Measurements from ENCODE around the gene KDR.

Gene KDR

DNA sequence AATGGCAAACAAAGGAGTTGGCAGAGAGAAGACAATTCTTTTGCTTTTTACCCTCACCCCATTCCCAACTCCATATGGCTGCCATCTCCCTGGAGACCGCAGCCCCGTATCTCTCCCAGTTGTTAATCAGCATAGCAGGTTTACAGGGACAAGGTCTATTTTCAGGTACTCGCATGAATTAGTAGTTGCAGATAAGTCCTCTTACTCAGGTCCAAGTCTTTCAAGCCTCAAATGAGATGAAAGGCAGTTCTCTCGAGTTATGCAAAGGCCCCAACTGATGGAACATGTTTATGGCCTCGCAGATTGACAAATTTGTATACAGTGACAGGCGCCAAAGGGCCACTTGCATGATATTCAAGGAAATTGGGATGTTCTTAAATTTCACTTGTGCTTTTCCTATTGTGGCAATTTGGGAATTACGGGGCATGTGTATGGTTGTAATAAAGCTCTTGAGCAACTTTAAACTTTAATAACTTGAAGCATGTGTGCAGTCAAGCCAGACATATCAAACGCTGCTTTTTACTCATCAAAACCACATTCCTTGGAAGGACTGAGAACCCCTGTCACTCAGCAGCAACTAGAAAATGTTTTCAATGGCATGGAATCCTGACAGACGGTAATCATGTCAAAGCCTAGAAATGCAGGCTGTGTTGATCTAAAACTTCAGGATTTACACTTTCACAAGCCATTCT lies 45.1 kb downstream of the KDR start:
- no peaks in the 10 kb centered on the region for H3K36me3 Mint-ChIP-seq (ENCODE audit: low read depth)
- H3K4me1 Mint-ChIP-seq (ENCODE audit: low read depth): no peaks in the 10 kb centered on the region
- H3K9me3 Mint-ChIP-seq: no peaks in the 10 kb centered on the region
- H3K4me3 Mint-ChIP-seq: no peak overlapping the region
- H3K27ac Mint-ChIP-seq: no peak overlapping the region
- DNase-seq (ENCODE audit: low spot score): no peak
- H3K27me3 Mint-ChIP-seq (ENCODE audit: low read depth): no peaks in the 10 kb centered on the region

DNA sequence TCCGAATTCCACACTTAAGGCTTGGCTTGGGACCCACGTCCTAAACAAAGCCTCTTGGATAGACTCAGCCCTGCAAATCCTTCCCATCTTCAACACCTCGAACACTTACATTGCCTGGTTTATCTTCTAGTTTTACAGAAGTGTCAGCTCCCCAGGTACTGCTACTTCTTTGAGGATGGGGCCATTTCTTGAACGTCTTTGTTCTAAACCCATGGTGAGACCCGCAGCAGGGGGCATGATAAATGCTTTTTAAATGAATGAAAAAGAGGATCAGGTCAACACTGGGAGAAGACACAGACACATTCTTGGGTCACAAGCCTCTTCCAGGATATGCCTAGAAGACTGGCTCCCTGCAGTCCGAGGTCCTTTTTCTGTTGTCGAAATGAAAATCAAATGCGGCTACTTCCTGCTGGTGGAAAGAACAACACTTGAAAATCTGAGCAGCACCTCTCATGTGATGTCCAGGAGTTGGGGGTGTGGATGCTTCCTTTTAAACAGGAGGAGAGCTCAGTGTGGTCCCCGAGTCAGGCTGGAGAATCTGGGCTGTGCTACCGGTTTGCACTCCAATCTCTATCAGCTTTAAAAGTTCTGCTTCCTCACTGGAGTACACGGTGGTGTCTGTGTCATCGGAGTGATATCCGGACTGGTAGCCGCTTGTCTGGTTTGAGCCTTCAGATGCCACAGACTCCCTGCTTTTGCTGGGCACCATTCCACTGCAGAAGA lies 45.8 kb downstream of the KDR start:
- no peak for DNase-seq (ENCODE audit: low spot score)

DNA sequence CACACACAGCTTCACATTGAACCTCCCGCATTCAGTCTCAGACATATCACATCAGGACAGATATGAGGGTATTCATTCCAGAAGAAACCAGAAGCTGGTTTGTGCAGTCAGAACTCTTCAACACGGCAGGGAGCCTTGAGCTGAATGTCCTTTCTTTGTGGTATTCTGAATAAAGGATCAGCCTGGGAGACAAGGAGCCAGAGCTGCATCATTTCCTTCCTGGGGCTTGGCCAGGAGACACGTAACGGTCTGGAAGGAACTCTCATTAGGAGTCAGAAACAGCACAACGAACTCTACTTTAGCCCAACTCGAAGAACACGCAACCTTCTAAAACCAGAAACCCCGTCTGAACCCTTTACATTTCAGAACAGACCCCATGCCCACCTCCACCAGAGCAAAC lies 46.4 kb downstream of the KDR start:
- Mint-ChIP-seq H3K4me3 (no peak overlapping the region), H3K4me1 (ENCODE audit: low read depth) (no peaks in the 10 kb centered on the region), H3K27me3 (ENCODE audit: low read depth) (no peaks in the 10 kb centered on the region)

More for the DNA sequence above, 45.8 kb downstream of the KDR start:
- no peaks in the 10 kb centered on the region for H3K9me3 Mint-ChIP-seq
- no peaks in the 10 kb centered on the region for H3K4me1 Mint-ChIP-seq (ENCODE audit: low read depth)
- H3K27ac Mint-ChIP-seq: no peak overlapping the region
- H3K36me3 Mint-ChIP-seq (ENCODE audit: low read depth): no peaks in the 10 kb centered on the region
- H3K27me3 Mint-ChIP-seq (ENCODE audit: low read depth): no peaks in the 10 kb centered on the region
- no peak overlapping the region for H3K4me3 Mint-ChIP-seq

DNA sequence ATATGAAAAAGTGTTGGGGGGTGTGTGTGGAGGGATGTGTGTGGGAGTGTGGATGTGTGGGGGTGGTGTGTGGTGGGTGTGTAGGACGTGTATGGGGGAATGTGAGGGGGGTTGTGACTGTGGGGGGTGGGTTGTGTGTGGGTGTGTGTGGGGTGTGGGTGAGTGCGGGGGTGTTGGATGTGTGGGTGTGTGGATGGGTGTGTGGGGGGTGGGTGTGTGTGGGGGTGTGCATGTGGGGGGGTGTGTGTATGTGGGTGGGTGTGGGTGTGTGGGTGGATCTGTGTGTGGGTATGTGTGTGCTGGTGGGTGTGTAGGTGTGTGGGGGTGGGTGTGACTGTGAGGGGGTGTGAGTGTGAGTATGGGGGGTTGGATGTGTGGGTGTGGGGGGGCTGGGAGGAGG lies 47.8 kb downstream of the KDR start:
- no peaks in the 10 kb centered on the region for H3K36me3 Mint-ChIP-seq (ENCODE audit: low read depth)
- H3K4me1 Mint-ChIP-seq (ENCODE audit: low read depth): no peaks in the 10 kb centered on the region
- H3K9me3 Mint-ChIP-seq: no peaks in the 10 kb centered on the region
- H3K27ac Mint-ChIP-seq: no peak overlapping the region
- DNase-seq (ENCODE audit: low spot score): no peak
- H3K27me3 Mint-ChIP-seq (ENCODE audit: low read depth): no peaks in the 10 kb centered on the region
- H3K4me3 Mint-ChIP-seq: no peak overlapping the region

More for the DNA sequence above, 46.4 kb downstream of the KDR start:
- H3K36me3 Mint-ChIP-seq (ENCODE audit: low read depth): no peaks in the 10 kb centered on the region
- DNase-seq (ENCODE audit: low spot score): no peak
- no peak overlapping the region for H3K27ac Mint-ChIP-seq
- no peaks in the 10 kb centered on the region for H3K9me3 Mint-ChIP-seq

DNA sequence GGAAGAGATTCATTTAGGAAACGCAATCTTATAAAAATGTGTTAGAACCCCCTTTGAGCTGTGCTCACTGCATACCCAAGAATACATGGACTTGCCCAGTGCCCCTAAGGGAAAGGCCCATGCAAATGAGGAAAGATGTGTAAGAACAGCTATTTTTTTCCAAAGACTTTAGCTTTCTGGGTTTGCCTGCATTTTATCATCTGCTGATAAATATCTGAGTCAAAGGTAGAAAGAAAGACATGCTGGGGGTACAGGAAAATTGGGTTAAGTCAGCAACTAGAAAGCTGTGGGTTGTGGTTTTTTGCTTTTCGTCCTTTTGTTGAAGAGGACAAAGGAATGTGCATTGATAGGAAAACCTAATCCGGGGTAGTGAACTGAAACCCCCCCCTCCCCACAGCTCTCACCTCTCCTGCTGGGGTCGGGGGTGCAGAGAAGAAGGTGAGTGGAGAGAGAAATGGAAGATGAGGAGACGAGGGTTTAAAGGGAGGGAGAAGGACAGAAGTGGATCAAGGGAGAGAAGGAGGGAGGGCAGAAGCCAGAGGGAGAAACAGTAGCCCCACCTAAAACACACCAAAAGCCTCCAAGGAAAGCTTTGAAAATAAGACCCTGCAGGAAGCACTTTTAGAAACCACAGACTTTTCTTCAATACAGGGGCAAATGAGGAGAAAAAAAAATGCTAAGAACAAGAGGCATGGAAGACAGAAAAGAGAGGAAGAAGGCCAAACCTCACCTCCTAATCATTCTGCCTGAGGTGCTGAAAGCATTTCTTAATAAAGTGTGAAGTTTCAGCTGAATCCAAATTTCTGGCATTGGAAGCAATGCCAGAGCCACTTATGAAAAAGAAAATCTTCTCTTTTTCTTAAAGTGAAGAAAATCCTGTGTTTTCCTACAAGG lies 49.3 kb downstream of the KDR start:
- Mint-ChIP-seq H3K36me3 (ENCODE audit: low read depth) (no peaks in the 10 kb centered on the region), H3K27ac (no peak overlapping the region), H3K27me3 (ENCODE audit: low read depth) (no peaks in the 10 kb centered on the region), H3K4me3 (no peak overlapping the region), H3K4me1 (ENCODE audit: low read depth) (no peaks in the 10 kb centered on the region), H3K9me3 (no peaks in the 10 kb centered on the region)
- DNase-seq (ENCODE audit: low spot score): no peak

DNA sequence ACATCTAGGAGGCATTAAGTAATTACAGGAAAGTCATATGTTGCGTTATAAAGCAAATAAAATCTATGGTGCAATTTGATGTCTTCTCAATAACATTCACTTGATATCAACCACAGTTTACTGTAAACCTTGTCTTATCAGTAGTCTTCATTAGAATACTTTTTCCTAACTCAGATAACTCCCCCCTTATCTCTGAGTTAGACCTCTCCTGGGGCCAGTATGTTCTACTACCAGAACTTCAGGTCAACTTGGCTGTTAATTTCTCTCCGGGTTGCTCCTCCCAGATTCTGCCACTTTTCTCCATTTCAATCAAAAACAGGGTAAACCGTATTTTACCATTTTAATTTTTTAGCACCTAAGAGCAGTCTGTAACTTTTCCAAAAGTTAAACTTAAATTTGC lies 50.0 kb downstream of the KDR start:
- DNase-seq (ENCODE audit: low spot score): no peak
- H3K27me3 Mint-ChIP-seq (ENCODE audit: low read depth): no peaks in the 10 kb centered on the region
- no peak overlapping the region for H3K4me3 Mint-ChIP-seq
- H3K4me1 Mint-ChIP-seq (ENCODE audit: low read depth): no peaks in the 10 kb centered on the region
- H3K36me3 Mint-ChIP-seq (ENCODE audit: low read depth): no peaks in the 10 kb centered on the region
- H3K9me3 Mint-ChIP-seq: no peaks in the 10 kb centered on the region
- no peak overlapping the region for H3K27ac Mint-ChIP-seq

DNA sequence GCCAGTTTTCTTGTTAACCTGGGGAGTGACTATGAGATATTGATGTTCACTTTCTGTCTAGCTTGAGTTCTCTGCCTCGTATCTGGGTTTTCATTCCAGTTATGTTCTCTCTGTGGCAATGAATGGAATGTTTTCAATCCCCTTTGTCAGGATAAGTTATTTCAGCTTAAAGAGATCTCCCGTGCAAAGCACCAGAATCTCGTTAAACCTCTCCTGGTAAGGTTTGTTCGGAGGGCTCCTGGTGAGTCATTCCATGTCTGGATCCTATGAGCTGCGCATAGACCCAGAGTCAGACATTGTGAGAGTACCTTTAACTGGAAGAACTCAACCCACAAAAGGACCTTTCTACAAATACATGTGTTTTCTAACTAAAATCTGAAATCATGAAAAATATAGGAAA lies 51.0 kb downstream of the KDR start:
- no peaks in the 10 kb centered on the region for H3K4me1 Mint-ChIP-seq (ENCODE audit: low read depth)
- H3K9me3 Mint-ChIP-seq: no peaks in the 10 kb centered on the region
- DNase-seq (ENCODE audit: low spot score): no peak
- H3K27me3 Mint-ChIP-seq (ENCODE audit: low read depth): no peaks in the 10 kb centered on the region
- H3K27ac Mint-ChIP-seq: no peak overlapping the region
- no peak overlapping the region for H3K4me3 Mint-ChIP-seq
- no peaks in the 10 kb centered on the region for H3K36me3 Mint-ChIP-seq (ENCODE audit: low read depth)

DNA sequence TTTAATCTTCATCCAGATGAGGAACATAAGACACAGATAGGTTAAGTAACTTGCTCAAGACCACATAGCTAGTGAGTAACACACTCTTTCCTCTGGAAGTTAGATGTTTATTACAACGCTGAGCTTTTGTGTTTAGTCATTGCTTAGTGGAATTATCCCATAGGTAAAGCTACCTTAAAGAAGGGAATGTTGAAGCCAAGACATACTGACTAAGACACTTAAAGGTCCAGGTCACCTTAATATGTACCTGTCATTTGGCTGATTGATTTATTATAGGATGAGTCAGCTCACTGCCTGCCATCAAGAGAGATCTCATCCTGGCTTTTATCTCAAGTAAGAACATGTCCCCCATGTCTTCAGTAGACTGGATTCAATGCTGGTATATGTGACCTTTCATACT lies 53.4 kb downstream of the KDR start:
- H3K4me1 Mint-ChIP-seq (ENCODE audit: low read depth): no peaks in the 10 kb centered on the region
- no peaks in the 10 kb centered on the region for H3K36me3 Mint-ChIP-seq (ENCODE audit: low read depth)
- no peaks in the 10 kb centered on the region for H3K27me3 Mint-ChIP-seq (ENCODE audit: low read depth)
- no peak overlapping the region for H3K4me3 Mint-ChIP-seq
- no peaks in the 10 kb centered on the region for H3K9me3 Mint-ChIP-seq
- no peak overlapping the region for H3K27ac Mint-ChIP-seq
- no peak for DNase-seq (ENCODE audit: low spot score)

DNA sequence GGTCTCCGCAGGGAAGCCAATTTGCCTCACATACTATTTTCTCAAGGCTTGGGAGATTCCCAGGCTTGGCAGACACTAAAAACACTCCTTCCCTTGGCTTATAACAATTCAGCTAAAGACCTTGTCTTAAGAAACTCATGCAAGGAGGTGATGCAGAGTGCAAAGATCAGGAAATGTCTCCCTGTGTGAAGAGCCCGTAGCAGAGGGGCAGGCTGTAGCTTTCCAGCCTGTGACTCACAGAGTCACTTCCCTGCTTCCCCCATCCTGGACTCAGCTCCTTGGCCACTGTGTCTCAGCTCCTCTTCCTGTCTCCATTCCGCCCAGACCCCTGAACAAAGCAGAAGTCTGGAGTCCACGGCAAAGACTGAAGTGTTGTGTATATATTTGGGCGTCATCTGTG lies 56.1 kb downstream of the KDR start:
- H3K4me3 Mint-ChIP-seq: no peak overlapping the region
- H3K27me3 Mint-ChIP-seq (ENCODE audit: low read depth): no peaks in the 10 kb centered on the region
- H3K9me3 Mint-ChIP-seq: no peaks in the 10 kb centered on the region
- no peak overlapping the region for H3K27ac Mint-ChIP-seq
- H3K4me1 Mint-ChIP-seq (ENCODE audit: low read depth): no peaks in the 10 kb centered on the region
- DNase-seq (ENCODE audit: low spot score): no peak
- no peaks in the 10 kb centered on the region for H3K36me3 Mint-ChIP-seq (ENCODE audit: low read depth)

DNA sequence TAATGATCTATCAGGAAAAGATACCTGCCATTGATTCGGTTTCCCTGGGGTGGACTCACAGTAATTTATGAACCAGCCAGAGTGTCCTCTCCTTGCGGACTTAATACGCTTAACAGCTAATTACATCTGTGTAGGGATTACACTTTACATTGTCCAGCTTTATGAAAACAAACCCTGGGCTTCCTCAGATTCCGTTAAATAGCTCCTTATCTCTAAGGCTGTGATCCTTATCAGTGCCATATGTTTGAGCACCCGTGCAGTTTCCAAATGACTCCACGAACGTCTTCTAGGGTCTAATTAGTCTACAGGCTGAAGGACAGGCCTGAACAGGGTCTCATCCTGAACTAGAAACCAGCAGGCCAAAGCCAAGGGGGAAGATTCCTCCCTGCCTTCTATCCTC lies 56.9 kb downstream of the KDR start:
- Mint-ChIP-seq H3K36me3 (ENCODE audit: low read depth) (no peaks in the 10 kb centered on the region), H3K4me1 (ENCODE audit: low read depth) (no peaks in the 10 kb centered on the region), H3K27me3 (ENCODE audit: low read depth) (no peaks in the 10 kb centered on the region), H3K9me3 (no peaks in the 10 kb centered on the region), H3K27ac (no peak overlapping the region), H3K4me3 (no peak overlapping the region)
- DNase-seq (ENCODE audit: low spot score): no peak

DNA sequence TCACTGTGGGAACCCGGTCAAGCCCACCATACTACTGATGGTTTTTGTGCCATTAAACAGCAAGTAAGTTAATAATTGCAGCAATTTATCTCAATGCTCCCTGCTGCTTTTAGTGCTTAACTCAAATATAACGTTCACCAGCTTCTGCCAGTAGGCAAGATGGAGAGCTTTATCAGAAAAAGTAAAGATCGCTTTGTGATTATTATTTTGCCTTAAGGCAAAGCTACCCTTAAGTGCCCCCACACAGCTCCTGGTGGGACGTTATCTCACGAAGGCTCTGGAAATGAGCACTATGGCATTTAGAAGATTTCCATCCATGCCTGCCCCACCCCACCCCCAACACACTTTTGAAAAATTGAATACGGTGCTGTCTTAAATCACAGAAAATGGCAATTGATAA lies 59.4 kb downstream of the KDR start:
- Mint-ChIP-seq H3K4me3 (no peak overlapping the region), H3K36me3 (ENCODE audit: low read depth) (no peaks in the 10 kb centered on the region), H3K27ac (no peak overlapping the region), H3K4me1 (ENCODE audit: low read depth) (no peaks in the 10 kb centered on the region), H3K27me3 (ENCODE audit: low read depth) (no peaks in the 10 kb centered on the region), H3K9me3 (peaks cover 4% of the 10 kb centered on the region)
- no peak for DNase-seq (ENCODE audit: low spot score)

DNA sequence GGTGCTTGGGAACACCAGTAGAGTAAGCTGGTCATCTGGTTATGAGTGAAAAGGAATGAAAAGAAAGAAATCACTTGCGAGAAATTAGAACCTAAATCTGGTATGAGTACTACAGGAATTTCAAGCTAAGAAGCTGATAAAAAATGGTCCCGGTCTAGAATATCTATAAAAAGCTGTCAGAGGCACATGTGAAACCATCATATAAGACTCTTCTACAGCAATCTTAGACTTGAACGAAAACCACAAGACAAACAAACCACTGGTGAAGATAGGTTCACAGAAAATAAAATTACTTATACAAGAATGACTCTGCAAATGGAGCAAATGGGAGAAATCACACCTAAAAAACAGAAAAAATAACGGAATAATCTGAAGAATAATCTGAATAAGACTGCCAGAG lies 69.9 kb downstream of the KDR start:
- no peak for DNase-seq (ENCODE audit: low spot score)
- no peaks in the 10 kb centered on the region for H3K27me3 Mint-ChIP-seq (ENCODE audit: low read depth)
- no peaks in the 10 kb centered on the region for H3K36me3 Mint-ChIP-seq (ENCODE audit: low read depth)
- H3K4me1 Mint-ChIP-seq (ENCODE audit: low read depth): no peaks in the 10 kb centered on the region
- H3K9me3 Mint-ChIP-seq: no peaks in the 10 kb centered on the region
- no peak overlapping the region for H3K27ac Mint-ChIP-seq
- no peak overlapping the region for H3K4me3 Mint-ChIP-seq

DNA sequence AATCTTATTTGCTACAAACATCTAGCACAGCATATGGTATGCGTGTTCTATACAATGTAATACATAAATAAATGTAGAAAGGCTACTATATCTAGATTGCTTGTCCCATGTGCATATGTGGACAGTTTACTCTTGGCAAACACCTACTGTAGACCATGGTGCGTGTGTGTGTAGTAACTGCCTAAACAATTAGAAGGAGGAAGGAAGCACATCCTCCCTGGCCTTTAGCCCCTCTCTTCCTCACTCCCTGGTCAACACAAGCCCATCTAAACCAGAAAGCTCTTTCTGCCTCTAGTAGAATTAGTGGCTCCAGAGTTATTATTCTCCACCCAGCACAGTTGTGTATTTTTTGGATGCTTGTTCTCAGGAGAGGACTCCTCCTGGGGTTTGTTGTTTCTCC lies 73.9 kb downstream of the KDR start:
- Mint-ChIP-seq H3K4me3 (no peak overlapping the region), H3K27ac (no peak overlapping the region), H3K9me3 (no peaks in the 10 kb centered on the region), H3K27me3 (ENCODE audit: low read depth) (no peaks in the 10 kb centered on the region), H3K4me1 (ENCODE audit: low read depth) (no peaks in the 10 kb centered on the region), H3K36me3 (ENCODE audit: low read depth) (no peaks in the 10 kb centered on the region)
- DNase-seq (ENCODE audit: low spot score): no peak

DNA sequence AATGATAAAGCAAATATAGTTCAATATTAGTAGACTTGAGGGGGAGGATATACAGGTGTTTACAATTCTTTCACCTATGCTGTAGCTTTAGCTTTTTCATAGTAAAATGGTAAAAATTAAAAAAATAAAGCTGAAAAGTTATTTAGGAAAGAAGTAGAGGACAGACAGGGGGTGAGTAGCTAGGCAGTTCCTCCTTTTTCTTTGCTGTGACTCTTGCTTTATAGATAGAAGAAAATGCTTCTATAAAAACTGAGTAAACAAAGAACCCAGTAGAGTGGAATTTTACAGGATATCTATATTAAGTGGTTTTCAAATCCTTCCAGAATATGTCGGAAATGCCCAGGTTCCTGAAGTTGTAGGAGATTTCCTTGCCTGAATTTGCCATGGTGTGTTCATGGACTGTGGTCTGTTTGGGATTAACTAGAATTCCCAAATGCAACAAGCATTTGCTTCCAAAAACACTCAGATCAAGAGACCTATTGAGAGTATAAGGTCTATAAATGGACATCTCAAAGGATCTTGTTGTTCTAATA lies 74.9 kb downstream of the KDR start:
- H3K4me3 Mint-ChIP-seq: no peak overlapping the region
- H3K27me3 Mint-ChIP-seq (ENCODE audit: low read depth): no peaks in the 10 kb centered on the region
- no peaks in the 10 kb centered on the region for H3K36me3 Mint-ChIP-seq (ENCODE audit: low read depth)
- no peak for DNase-seq (ENCODE audit: low spot score)
- no peaks in the 10 kb centered on the region for H3K4me1 Mint-ChIP-seq (ENCODE audit: low read depth)
- no peaks in the 10 kb centered on the region for H3K9me3 Mint-ChIP-seq
- no peak overlapping the region for H3K27ac Mint-ChIP-seq
